SK-N-SH (cell line): Measurements from ENCODE around the gene ZBTB5. TPM values are rescaled to one million over a fixed set of nuclear protein-coding genes. Genes with fewer than 3 reads are reported as not detected.
"Not testable (repeated sequence)": the region's sequence is repeated elsewhere in the genome, so short reads cannot be mapped to it uniquely, and the experiment has no call there.

Experiments used
- CTCF ChIA-PET: fragments of 300-600, 350-600 bp; formaldehyde crosslinking; extraction: SDS; loops from one replicate; lab custom pipeline; 2021; lab: Yijun Ruan, JAX
- POLR2A ChIA-PET: fragments of 350-600 bp; sonication (Branson Sonifier 250); formaldehyde crosslinking; extraction: SDS; loops from one replicate; lab custom pipeline; 2020; ENCODE audit warnings: antibody characterized with exemption, inconsistent platforms; lab: Yijun Ruan, JAX
- DNase-seq: peaks from one replicate; pipeline ENCODE4 v3.0.0; 2012
- H2AFZ ChIP-seq: fragments of 200-600 bp; sonication (generic); 2 replicates; pipeline ENCODE4 v1.8.1; 2016; ENCODE audit warnings: antibody characterized with exemption, mild to moderate bottlenecking, low read depth
- H3F3A ChIP-seq: fragments of 200-600 bp; sonication (generic); replicated peaks from 2 replicates; pipeline ENCODE3; 2016; ENCODE audit warnings: antibody characterized with exemption, mild to moderate bottlenecking; ENCODE audit not compliant: insufficient read depth
- H3K27ac ChIP-seq, 2 experiments: fragments of 200-500 bp in 1 of 2; fragments of 200-600 bp in 1 of 2; sonication (Bioruptor generic) in 1 of 2; sonication (generic), shearing (Covaris generic) in 1 of 2; 2 replicates each; pipeline versions ENCODE4 v1.5.1 to v1.6.1; 2014 to 2016; ENCODE audit warnings: low read depth in 2 of 2, inconsistent platforms in 1 of 2, low read length in 1 of 2, mild to moderate bottlenecking in 1 of 2, mixed read lengths in 1 of 2
- H3K27me3 ChIP-seq: fragments of 200-600 bp; sonication (generic), shearing (Covaris generic); 2 replicates; pipeline ENCODE4 v1.6.1; 2016; ENCODE audit warnings: mixed run types; ENCODE audit not compliant: insufficient read depth
- H3K36me3 ChIP-seq, 2 experiments: fragments of 200-500 bp in 1 of 2; fragments of 200-600 bp in 1 of 2; sonication (Bioruptor generic) in 1 of 2; sonication (generic) in 1 of 2; replicated peaks in 1 of 2; 2 replicates each; pipeline versions ENCODE3 to v1.5.1; 2014 to 2016; ENCODE audit warnings: low read length in 1 of 2, mild to moderate bottlenecking in 1 of 2; ENCODE audit not compliant: insufficient read depth in 2 of 2, control insufficient read depth in 1 of 2
- H3K4me1 ChIP-seq, 2 experiments: fragments of 200-500 bp in 1 of 2; fragments of 200-600 bp in 1 of 2; sonication (Bioruptor generic) in 1 of 2; sonication (generic), shearing (Covaris generic) in 1 of 2; 2 replicates each; pipeline versions ENCODE4 v1.5.1 to v1.6.1; 2014 to 2016; ENCODE audit warnings: low read depth in 1 of 2, low read length in 1 of 2, mixed run types in 1 of 2; ENCODE audit not compliant: insufficient read depth in 2 of 2, control insufficient read depth in 1 of 2
- H3K4me2 ChIP-seq: fragments of 200-600 bp; sonication (generic), shearing (Covaris generic); 2 replicates; pipeline ENCODE4 v1.6.1; 2017; ENCODE audit warnings: mixed run types
- H3K4me3 ChIP-seq, 2 experiments: fragments of 200-500 bp in 1 of 2; fragments of 200-600 bp in 1 of 2; sonication (Bioruptor generic) in 1 of 2; sonication (generic), shearing (Covaris generic) in 1 of 2; 2 replicates each; pipeline versions ENCODE4 v1.5.1 to v1.8.1; 2014 to 2016; ENCODE audit warnings: low read depth in 2 of 2, inconsistent platforms in 1 of 2, low read length in 1 of 2, mild to moderate bottlenecking in 1 of 2, mixed read lengths in 1 of 2, moderate library complexity in 1 of 2
- H3K79me2 ChIP-seq: fragments of 200-600 bp; sonication (generic); 2 replicates; pipeline ENCODE4 v1.8.1; 2017; ENCODE audit warnings: mild to moderate bottlenecking; ENCODE audit not compliant: insufficient read depth
- H3K9ac ChIP-seq: fragments of 200-600 bp; sonication (generic); 2 replicates; pipeline ENCODE4 v1.6.1; 2017; ENCODE audit warnings: mixed run types
- H3K9me2 ChIP-seq: fragments of 200-600 bp; sonication (generic); 2 replicates; pipeline ENCODE4 v1.6.1; 2017; ENCODE audit warnings: mixed run types
- H3K9me3 ChIP-seq: fragments of 200-600 bp; sonication (generic); 2 replicates; pipeline ENCODE4 v1.6.1; 2017; ENCODE audit warnings: mixed run types, mild to moderate bottlenecking, moderate library complexity
- H4K20me1 ChIP-seq: fragments of 200-600 bp; sonication (generic); 2 replicates; pipeline ENCODE4 v1.6.1; 2017; ENCODE audit warnings: mild to moderate bottlenecking, mixed run types; ENCODE audit not compliant: insufficient read depth
- CHD2 ChIP-seq: fragments of 150-350 bp; IDR thresholded peaks from 2 replicates; pipeline ENCODE4 v1.6.1; 2018; ENCODE audit warnings: low read length; ENCODE audit not compliant: partially characterized antibody
- ELF1 ChIP-seq: IDR thresholded peaks from 2 replicates; pipeline ENCODE4 v1.4.0; 2012
- EP300 ChIP-seq, 2 experiments: IDR thresholded peaks; 2 replicates each; pipeline versions ENCODE4 v1.4.0 to v1.6.1; 2012; ENCODE audit warnings: borderline replicate concordance in 1 of 2, low read depth in 1 of 2, low read length in 1 of 2
- EZH2phosphoT487 ChIP-seq: fragments of 200-600 bp; sonication (generic); IDR thresholded peaks from 2 replicates; pipeline ENCODE4 v1.6.1; 2017; ENCODE audit warnings: low read depth, mixed run types, mild to moderate bottlenecking, antibody characterized with exemption, moderate library complexity, borderline replicate concordance
- GATA2 ChIP-seq: sonication (generic); formaldehyde crosslinking; IDR thresholded peaks from 2 replicates; pipeline ENCODE4 v1.5.0; 2020; ENCODE audit warnings: mild to moderate bottlenecking, missing genetic modification reagents
- MEF2A ChIP-seq: IDR thresholded peaks from 2 replicates; pipeline ENCODE4 v1.4.0; 2012; ENCODE audit warnings: low read depth, borderline replicate concordance
- MXI1 ChIP-seq: IDR thresholded peaks from 2 replicates; pipeline ENCODE4 v1.6.1; 2012; ENCODE audit warnings: mild to moderate bottlenecking, low read depth, low read length, improper control_type of control experiment
- NRF1 ChIP-seq: IDR thresholded peaks from 2 replicates; pipeline ENCODE4 v1.6.1; 2012; ENCODE audit warnings: low read depth, mild to moderate bottlenecking, low read length
- POLR2AphosphoS5 ChIP-seq: IDR thresholded peaks from 2 replicates; pipeline ENCODE4 v1.6.1; 2012; ENCODE audit warnings: low read depth, low read length
- RAD21 ChIP-seq: IDR thresholded peaks from 2 replicates; pipeline ENCODE4 v1.6.1; 2012; ENCODE audit warnings: mild to moderate bottlenecking, low read length
- RCOR1 ChIP-seq: fragments of 150-350 bp; IDR thresholded peaks from 2 replicates; pipeline ENCODE4 v1.6.1; 2017; ENCODE audit warnings: antibody characterized with exemption, low read length
- RFX5 ChIP-seq: IDR thresholded peaks from 2 replicates; pipeline ENCODE4 v1.6.1; 2012; ENCODE audit warnings: mild to moderate bottlenecking, improper control_type of control experiment, low read length
- RXRA ChIP-seq: IDR thresholded peaks from 2 replicates; pipeline ENCODE4 v1.4.0; 2012; ENCODE audit warnings: low read depth, mild to moderate bottlenecking, borderline replicate concordance
- SIN3A ChIP-seq: IDR thresholded peaks from 2 replicates; pipeline ENCODE4 v1.6.1; 2012; ENCODE audit warnings: low read depth, mild to moderate bottlenecking, low read length, moderate library complexity, borderline replicate concordance
- SMC3 ChIP-seq: IDR thresholded peaks from 2 replicates; pipeline ENCODE4 v1.6.1; 2012; ENCODE audit warnings: low read depth, low read length, improper control_type of control experiment
- TCF12 ChIP-seq: IDR thresholded peaks from 2 replicates; pipeline ENCODE4 v1.4.0; 2012
- TEAD4 ChIP-seq: IDR thresholded peaks from 2 replicates; pipeline ENCODE4 v1.4.0; 2012; ENCODE audit warnings: mild to moderate bottlenecking, borderline replicate concordance; ENCODE audit not compliant: insufficient read depth
- YY1 ChIP-seq: IDR thresholded peaks from 2 replicates; pipeline ENCODE4 v1.4.0; 2012; ENCODE audit warnings: low read depth, mild to moderate bottlenecking
- WGBS: methylation state at CpG from one replicate; pipeline ENCODE4 v1.1.6; 2017; ENCODE audit warnings: low lambda C conversion rate; 5-methylcytosine and 5-hydroxymethylcytosine counted together
- polyA plus RNA-seq, 3 experiments: library from polyadenylated mRNA; depleted of rRNA; stranded (reverse); fragments of >200 nt; gene quantifications; 2 replicates each; pipeline ENCODE4 v1.2.3, GENCODE V29; 2012
- TF ChIP-seq, protein P1 (sequence below): IDR thresholded peaks from 2 replicates; pipeline ENCODE4; 2012
- TF ChIP-seq, protein P2 (sequence below): fragments of 150-350 bp; IDR thresholded peaks from 2 replicates; pipeline ENCODE4 v1.6.1; 2017; ENCODE audit warnings: antibody characterized with exemption, low read length, low read depth, borderline replicate concordance
- TF ChIP-seq, protein P3 (sequence below): IDR thresholded peaks from 2 replicates; pipeline ENCODE4 v1.4.0; 2012; ENCODE audit warnings: low read depth

ZBTB5 gene
- polyA plus RNA-seq, 1 of the 3 experiments (the other 2 are of a cell fraction) = 6.3 TPM

DNA sequence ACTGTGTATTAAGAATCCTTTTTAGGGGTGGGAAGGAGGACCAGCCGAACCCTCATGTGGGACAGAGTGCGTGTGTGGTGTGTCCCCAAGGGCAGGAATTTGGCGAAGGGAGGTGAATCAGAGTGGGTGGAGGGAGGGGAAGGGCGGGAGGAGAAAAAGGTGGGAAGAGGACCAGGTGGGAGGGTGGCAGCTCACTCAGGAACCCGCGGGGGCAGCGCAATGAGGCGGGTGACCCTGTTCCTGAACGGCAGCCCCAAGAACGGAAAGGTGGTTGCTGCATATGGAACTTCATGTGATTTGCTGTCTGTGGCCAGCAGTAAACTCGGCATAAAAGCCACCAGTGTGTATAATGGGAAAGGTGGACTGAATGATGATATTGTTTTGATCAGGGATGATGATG lies 11.7 kb upstream of the ZBTB5 start (continued):
- TF ChIP-seq, protein P1, sequence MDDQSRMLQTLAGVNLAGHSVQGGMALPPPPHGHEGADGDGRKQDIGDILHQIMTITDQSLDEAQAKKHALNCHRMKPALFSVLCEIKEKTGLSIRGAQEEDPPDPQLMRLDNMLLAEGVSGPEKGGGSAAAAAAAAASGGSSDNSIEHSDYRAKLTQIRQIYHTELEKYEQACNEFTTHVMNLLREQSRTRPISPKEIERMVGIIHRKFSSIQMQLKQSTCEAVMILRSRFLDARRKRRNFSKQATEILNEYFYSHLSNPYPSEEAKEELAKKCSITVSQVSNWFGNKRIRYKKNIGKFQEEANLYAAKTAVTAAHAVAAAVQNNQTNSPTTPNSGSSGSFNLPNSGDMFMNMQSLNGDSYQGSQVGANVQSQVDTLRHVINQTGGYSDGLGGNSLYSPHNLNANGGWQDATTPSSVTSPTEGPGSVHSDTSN = no peak
- TF ChIP-seq ELF1 (no peak), EP300 (IDR thresholded peaks at IDR 0.05; ENCODE audit: borderline replicate concordance in 1 of 2, low read depth in 1 of 2, low read length in 1 of 2) (no peak), POLR2AphosphoS5 (no peak), GATA2 (CRISPR knock-in tag) (no peak), RCOR1 (no peak)
- TF ChIP-seq, protein P2, sequence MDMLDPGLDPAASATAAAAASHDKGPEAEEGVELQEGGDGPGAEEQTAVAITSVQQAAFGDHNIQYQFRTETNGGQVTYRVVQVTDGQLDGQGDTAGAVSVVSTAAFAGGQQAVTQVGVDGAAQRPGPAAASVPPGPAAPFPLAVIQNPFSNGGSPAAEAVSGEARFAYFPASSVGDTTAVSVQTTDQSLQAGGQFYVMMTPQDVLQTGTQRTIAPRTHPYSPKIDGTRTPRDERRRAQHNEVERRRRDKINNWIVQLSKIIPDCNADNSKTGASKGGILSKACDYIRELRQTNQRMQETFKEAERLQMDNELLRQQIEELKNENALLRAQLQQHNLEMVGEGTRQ = no peak
- TF ChIP-seq, all 33 proteins: peak for 0

DNA sequence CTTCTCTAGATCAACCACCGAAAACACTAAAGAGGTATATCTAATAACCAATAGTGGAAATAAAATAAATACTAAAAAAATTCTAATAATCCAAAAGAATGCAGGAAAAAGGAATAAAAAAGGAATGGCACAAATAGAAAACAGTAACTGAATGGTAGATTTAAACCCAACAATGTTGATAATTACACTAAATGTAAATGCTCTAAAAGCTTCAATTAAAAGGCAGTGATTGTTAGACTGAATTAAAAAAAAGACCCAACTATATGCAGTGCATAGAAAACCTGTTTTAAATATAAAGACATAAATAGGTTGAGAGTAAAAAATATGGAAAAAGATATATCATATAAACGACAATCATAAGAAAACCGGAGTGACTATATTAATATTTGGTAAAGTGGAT lies 9.2 kb upstream of the ZBTB5 start:
- Histone ChIP-seq H4K20me1 (no peaks in the 10 kb centered on the region), H3K9ac (no peak overlapping the region)
- no peak for TF ChIP-seq CHD2
- TF ChIP-seq TCF12 = no peak
- no peak for TF ChIP-seq MXI1
- no peak for TF ChIP-seq RAD21
- TF ChIP-seq SMC3 = no peak
- TF ChIP-seq NRF1 = no peak
- no peak for TF ChIP-seq GATA2 (CRISPR knock-in tag)
- no peak for TF ChIP-seq RXRA
- TF ChIP-seq RCOR1 = no peak
- no peak for TF ChIP-seq SIN3A
- TF ChIP-seq EZH2phosphoT487 = no peak
- no peak for TF ChIP-seq TEAD4
- no peak for TF ChIP-seq MEF2A
- TF ChIP-seq, protein P3, sequence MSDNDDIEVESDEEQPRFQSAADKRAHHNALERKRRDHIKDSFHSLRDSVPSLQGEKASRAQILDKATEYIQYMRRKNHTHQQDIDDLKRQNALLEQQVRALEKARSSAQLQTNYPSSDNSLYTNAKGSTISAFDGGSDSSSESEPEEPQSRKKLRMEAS = no peak
- no peak for TF ChIP-seq YY1
- TF ChIP-seq RFX5 = no peak
- TF ChIP-seq, all 33 proteins: peak for 0
- Histone ChIP-seq H3K79me2 (no peaks in the 10 kb centered on the region), H3F3A (peaks cover 26% of the 10 kb centered on the region), H3K9me2 (no peaks in the 10 kb centered on the region), H3K4me3 (no peak overlapping the region), H3K36me3 (no peaks in the 10 kb centered on the region), H3K27ac (no peak overlapping the region), H3K4me1 (no peaks in the 10 kb centered on the region), H3K9me3 (peaks cover 9% of the 10 kb centered on the region; the same call in 1 of the 2 replicates), H3K27me3 (no peaks in the 10 kb centered on the region), H2AFZ (no peak overlapping the region), H3K4me2 (no peak overlapping the region)
- ChIA-PET CTCF (no interaction called here), POLR2A (no interaction called here)
- DNase-seq = no peak
- 33% methylated on average over 3 of the region's 3 CpGs for WGBS

DNA sequence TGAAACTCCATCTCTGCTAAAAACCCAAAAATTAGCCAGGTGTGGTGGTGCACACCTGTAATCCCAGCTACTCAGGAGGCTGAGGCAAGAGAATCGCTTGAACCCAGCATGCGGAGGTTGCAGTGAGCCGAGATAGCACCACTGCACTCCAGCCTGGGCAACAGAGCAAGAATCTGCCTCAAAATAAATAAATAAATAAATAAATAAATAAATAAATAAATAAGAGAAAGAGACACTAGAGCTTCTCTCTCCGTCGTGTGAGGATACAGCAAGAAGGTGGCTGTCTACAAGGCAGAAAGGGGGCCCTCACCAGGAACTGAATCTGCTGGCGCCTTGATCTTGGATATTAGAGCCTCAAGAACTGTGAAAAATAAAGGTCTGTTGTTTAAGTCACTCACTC lies 8.7 kb upstream of the ZBTB5 start:
- H3K4me1 ChIP-seq, H4K20me1 ChIP-seq, CTCF ChIA-PET: not testable (repeated sequence)

More for the DNA sequence above, 8.7 kb upstream of the ZBTB5 start:
- H3K4me2 ChIP-seq, H2AFZ ChIP-seq, H3K9ac ChIP-seq, H3K27me3 ChIP-seq, H3K9me3 ChIP-seq, H3K36me3 ChIP-seq, H3K79me2 ChIP-seq, POLR2A ChIA-PET, DNase-seq, H3K27ac ChIP-seq, H3K9me2 ChIP-seq, H3K4me3 ChIP-seq: not testable (repeated sequence)
- H3F3A ChIP-seq = peaks cover 26% of the 10 kb centered on the region
- 55% methylated on average over 6 of the region's 6 CpGs for WGBS
